NCI-H1417 treated with DMSO at 0.1 percent for 48 hours (cell line): ENCODE data around the gene TRIP4.
A peak's percentile ranks its signal among the peaks of the same experiment; 100 is the strongest.

Experiments used
- DNase-seq: peaks from one replicate; lab custom pipeline; 2025; lab: John Stamatoyannopoulos, UW

The TRIP4 gene

GRCh38 chr15:64447536-64448315 is 60.1 kb downstream of the TRIP4 start:
- no peak for DNase-seq

GRCh38 chr15:64452988-64453688 is 65.5 kb downstream of the TRIP4 start:
- no peak for DNase-seq

- DNase-seq: no peak
Measured at GRCh38 chr15:64453689-64454037, 66.0 kb downstream of the TRIP4 start.

GRCh38 chr15:64454282-64454681 is 66.6 kb downstream of the TRIP4 start:
- DNase-seq: no peak

- no peak for DNase-seq
Measured at GRCh38 chr15:64455961-64456371, 68.3 kb downstream of the TRIP4 start.

- no peak for DNase-seq
Measured at GRCh38 chr15:64456634-64457108, 69.0 kb downstream of the TRIP4 start.

GRCh38 chr15:64459066-64459781 is 71.6 kb downstream of the TRIP4 start:
- DNase-seq: no peak

- DNase-seq: peak; percentile 46
Measured at GRCh38 chr15:64460206-64460723, 72.6 kb downstream of the TRIP4 start, which contains the start of gene ZNF609. ZNF609 (plus strand) TSS chr15:64460578; CDS start chr15:64499420, 38,842 bp downstream.

- DNase-seq: no peak
Measured at GRCh38 chr15:64460724-64461720, 73.4 kb downstream of the TRIP4 start.

GRCh38 chr15:64461721-64462162 is 74.1 kb downstream of the TRIP4 start:
- no peak for DNase-seq

GRCh38 chr15:64462492-64462891 is 74.9 kb downstream of the TRIP4 start:
- no peak for DNase-seq

- DNase-seq: peak; percentile 60
Measured at GRCh38 chr15:64464276-64465005, 76.8 kb downstream of the TRIP4 start.

GRCh38 chr15:64466408-64467141 is 78.9 kb downstream of the TRIP4 start:
- DNase-seq: no peak

- DNase-seq: no peak
Measured at GRCh38 chr15:64472161-64472560, 84.5 kb downstream of the TRIP4 start.

GRCh38 chr15:64474846-64475245 is 87.2 kb downstream of the TRIP4 start:
- no peak for DNase-seq

GRCh38 chr15:64476550-64476949 is 88.9 kb downstream of the TRIP4 start:
- DNase-seq: no peak

- DNase-seq: no peak
Measured at GRCh38 chr15:64478863-64479262, 91.2 kb downstream of the TRIP4 start.

- DNase-seq: no peak
Measured at GRCh38 chr15:64480891-64481290, 93.3 kb downstream of the TRIP4 start.

GRCh38 chr15:64483749-64484148 is 96.1 kb downstream of the TRIP4 start:
- no peak for DNase-seq

- no peak for DNase-seq
Measured at GRCh38 chr15:64485796-64486195, 98.2 kb downstream of the TRIP4 start.
